ENCODE results near the gene CEND1.
A peak's percentile ranks its signal among the peaks of the same experiment; 100 is the strongest.

Gene CEND1

GRCh38 chr11:777288-778255 is 12.3 kb downstream of the CEND1 start, which contains the start of gene GATD1:
TSS of gene GATD1 (minus strand) at chr11:777487. CDS start at chr11:777462, 25 bp downstream.
- no peak for TF ChIP-seq ZNF274 (IDR thresholded peaks at IDR 0.05; ENCODE audit: low read depth, low read length)
- peak within 1 kb of the TSS; percentile 76 for H3K4me3 ChIP-seq (ENCODE audit: low read length)

GRCh38 chr11:776561-777287 is 13.2 kb downstream of the CEND1 start:
- no peak for TF ChIP-seq ZNF274 (IDR thresholded peaks at IDR 0.05; ENCODE audit: low read depth, low read length)
- H3K4me3 ChIP-seq (ENCODE audit: low read length) = peak overlapping the region; percentile 76

- no peak for TF ChIP-seq ZNF274 (IDR thresholded peaks at IDR 0.05; ENCODE audit: low read depth, low read length)
- H3K4me3 ChIP-seq (ENCODE audit: low read length) = peak overlapping the region; percentile 76
These were observed 13.7 kb downstream of the CEND1 start for GRCh38 chr11:776263-776560.

GRCh38 chr11:774873-775592 is 14.9 kb downstream of the CEND1 start:
- no peak for TF ChIP-seq ZNF274 (IDR thresholded peaks at IDR 0.05; ENCODE audit: low read depth, low read length)
- no peak overlapping the region for H3K4me3 ChIP-seq (ENCODE audit: low read length)

- H3K4me3 ChIP-seq (ENCODE audit: low read length) = no peak overlapping the region
- no peak for TF ChIP-seq ZNF274 (IDR thresholded peaks at IDR 0.05; ENCODE audit: low read depth, low read length)
These were observed 16.1 kb downstream of the CEND1 start for GRCh38 chr11:773830-774229.

GRCh38 chr11:773425-773824 is 16.5 kb downstream of the CEND1 start:
- TF ChIP-seq ZNF274 (IDR thresholded peaks at IDR 0.05; ENCODE audit: low read depth, low read length) = no peak
- no peak overlapping the region for H3K4me3 ChIP-seq (ENCODE audit: low read length)

GRCh38 chr11:772429-773390 is 17.2 kb downstream of the CEND1 start:
- no peak for TF ChIP-seq ZNF274 (IDR thresholded peaks at IDR 0.05; ENCODE audit: low read depth, low read length)
- H3K4me3 ChIP-seq (ENCODE audit: low read length) = no peak overlapping the region

GRCh38 chr11:771617-772204 is 18.2 kb downstream of the CEND1 start:
- H3K4me3 ChIP-seq (ENCODE audit: low read length) = no peak overlapping the region
- TF ChIP-seq ZNF274 (IDR thresholded peaks at IDR 0.05; ENCODE audit: low read depth, low read length) = no peak

GRCh38 chr11:770642-771616 is 19.0 kb downstream of the CEND1 start:
- no peak for TF ChIP-seq ZNF274 (IDR thresholded peaks at IDR 0.05; ENCODE audit: low read depth, low read length)
- no peak overlapping the region for H3K4me3 ChIP-seq (ENCODE audit: low read length)

- H3K4me3 ChIP-seq (ENCODE audit: low read length) = no peak overlapping the region
- no peak for TF ChIP-seq ZNF274 (IDR thresholded peaks at IDR 0.05; ENCODE audit: low read depth, low read length)
These were observed 19.8 kb downstream of the CEND1 start for GRCh38 chr11:769887-770641.

- TF ChIP-seq ZNF274 (IDR thresholded peaks at IDR 0.05; ENCODE audit: low read depth, low read length) = no peak
- H3K4me3 ChIP-seq (ENCODE audit: low read length) = no peak overlapping the region
These were observed 22.7 kb downstream of the CEND1 start for GRCh38 chr11:767238-767637.

Measured in GM08714 (cell line).